BJ (cell line): Measurements from ENCODE around the gene UBE2Z. TPM values are rescaled to one million over a fixed set of nuclear protein-coding genes. Genes with fewer than 3 reads are reported as not detected.
"Not testable (repeated sequence)": the region's sequence is repeated elsewhere in the genome, so short reads cannot be mapped to it uniquely, and the experiment has no call there.

Source experiments
- CTCF ChIA-PET: fragments of 350-600 bp; formaldehyde crosslinking; extraction: SDS; loops from one replicate; lab custom pipeline; 2021; ENCODE audit warnings: antibody characterized with exemption, inconsistent platforms; lab: Yijun Ruan, JAX
- POLR2A ChIA-PET: fragments of 300-600 bp; sonication (Branson Sonifier 250); formaldehyde crosslinking; extraction: SDS; loops from one replicate; lab custom pipeline; 2021; ENCODE audit warnings: antibody characterized with exemption; lab: Charles Lee
- DNase-seq: peaks from one replicate; pipeline ENCODE4 v3.0.0-alpha.2; 2011; ENCODE audit warnings: low read depth
- H3K27me3 ChIP-seq: 2 replicates; pipeline ENCODE4 v1.6.0; 2011; ENCODE audit warnings: low read length; ENCODE audit not compliant: control insufficient read depth, insufficient read depth
- H3K36me3 ChIP-seq: 2 replicates; pipeline ENCODE4 v1.5.1; 2011; ENCODE audit warnings: low read length; ENCODE audit not compliant: control insufficient read depth, insufficient read depth
- H3K4me3 ChIP-seq: 2 replicates; pipeline ENCODE4 v1.5.1; 2011; ENCODE audit warnings: low read depth, mild to moderate bottlenecking, control low read depth, low read length
- polyA plus RNA-seq: library from polyadenylated mRNA; depleted of rRNA; stranded (reverse); fragments of >200 nt; gene quantifications from 2 replicates; pipeline ENCODE4 v1.2.3, GENCODE V29; 2011
- TF ChIP-seq, protein P1 (sequence below): IDR thresholded peaks from 2 replicates; pipeline ENCODE4 v1.5.1; 2011; ENCODE audit warnings: low read depth, mild to moderate bottlenecking, control low read depth, inconsistent platforms, low read length, moderate library complexity; ENCODE audit not compliant: insufficient read depth

The UBE2Z gene
- polyA plus RNA-seq, 1 experiment = 166 TPM

GRCh38 chr17:48929812-48930165 is 21.6 kb downstream of the UBE2Z start:
- ChIA-PET POLR2A (no interaction called here), CTCF (interaction anchor here (0.7 to 1.4 kb wide), 4 partner anchors 13 to 103 kb away, joined by 3 to 7 read pairs (median 4); no protein-coding TSS in a partner anchor)
- TF ChIP-seq, protein P1, sequence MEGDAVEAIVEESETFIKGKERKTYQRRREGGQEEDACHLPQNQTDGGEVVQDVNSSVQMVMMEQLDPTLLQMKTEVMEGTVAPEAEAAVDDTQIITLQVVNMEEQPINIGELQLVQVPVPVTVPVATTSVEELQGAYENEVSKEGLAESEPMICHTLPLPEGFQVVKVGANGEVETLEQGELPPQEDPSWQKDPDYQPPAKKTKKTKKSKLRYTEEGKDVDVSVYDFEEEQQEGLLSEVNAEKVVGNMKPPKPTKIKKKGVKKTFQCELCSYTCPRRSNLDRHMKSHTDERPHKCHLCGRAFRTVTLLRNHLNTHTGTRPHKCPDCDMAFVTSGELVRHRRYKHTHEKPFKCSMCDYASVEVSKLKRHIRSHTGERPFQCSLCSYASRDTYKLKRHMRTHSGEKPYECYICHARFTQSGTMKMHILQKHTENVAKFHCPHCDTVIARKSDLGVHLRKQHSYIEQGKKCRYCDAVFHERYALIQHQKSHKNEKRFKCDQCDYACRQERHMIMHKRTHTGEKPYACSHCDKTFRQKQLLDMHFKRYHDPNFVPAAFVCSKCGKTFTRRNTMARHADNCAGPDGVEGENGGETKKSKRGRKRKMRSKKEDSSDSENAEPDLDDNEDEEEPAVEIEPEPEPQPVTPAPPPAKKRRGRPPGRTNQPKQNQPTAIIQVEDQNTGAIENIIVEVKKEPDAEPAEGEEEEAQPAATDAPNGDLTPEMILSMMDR = no peak
- Histone ChIP-seq H3K4me3 (no peak overlapping the region), H3K36me3 (peaks cover 38% of the 10 kb centered on the region), H3K27me3 (no peaks in the 10 kb centered on the region)
- DNase-seq = no peak

GRCh38 chr17:48930435-48930873 is 22.2 kb downstream of the UBE2Z start:
- ChIA-PET CTCF (interaction anchor here (0.6 to 1.4 kb wide), 5 partner anchors 13 to 102 kb away, joined by 3 to 7 read pairs (median 3); no protein-coding TSS in a partner anchor), POLR2A (no interaction called here)
- no peaks in the 10 kb centered on the region for H3K27me3 ChIP-seq
- TF ChIP-seq, protein P1 = no peak
- H3K36me3 ChIP-seq = peaks cover 38% of the 10 kb centered on the region
- H3K4me3 ChIP-seq = no peak overlapping the region
- DNase-seq = no peak

DNA sequence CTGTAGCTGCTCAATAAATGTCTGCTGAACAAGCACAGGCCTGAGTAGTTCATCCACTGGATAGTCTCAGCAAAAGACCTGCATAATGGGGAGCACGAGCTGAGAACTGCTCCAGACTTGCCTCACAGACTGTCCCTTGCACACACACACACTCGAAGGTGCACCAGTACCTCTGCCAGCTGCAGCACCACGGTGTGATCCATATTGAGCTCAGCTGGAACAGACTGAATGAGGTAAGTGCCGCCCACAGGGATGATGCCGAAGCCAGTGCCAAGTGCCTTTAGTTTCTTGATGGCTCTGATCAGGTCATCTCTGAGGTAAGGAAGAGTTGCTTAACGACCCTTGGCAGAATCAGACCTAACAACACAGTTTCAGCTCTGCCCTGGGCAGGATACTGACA is 24.8 kb downstream of the UBE2Z start:
- ChIA-PET POLR2A (no interaction called here), CTCF (interaction anchor here (1.1 to 1.3 kb wide), 2 partner anchors 16 to 99 kb away, joined by 3 to 5 read pairs; no protein-coding TSS in a partner anchor)
- H3K27me3 ChIP-seq = no peaks in the 10 kb centered on the region
- peaks cover 30% of the 10 kb centered on the region for H3K36me3 ChIP-seq
- no peak for DNase-seq
- no peak overlapping the region for H3K4me3 ChIP-seq
- TF ChIP-seq, protein P1 = no peak

DNA sequence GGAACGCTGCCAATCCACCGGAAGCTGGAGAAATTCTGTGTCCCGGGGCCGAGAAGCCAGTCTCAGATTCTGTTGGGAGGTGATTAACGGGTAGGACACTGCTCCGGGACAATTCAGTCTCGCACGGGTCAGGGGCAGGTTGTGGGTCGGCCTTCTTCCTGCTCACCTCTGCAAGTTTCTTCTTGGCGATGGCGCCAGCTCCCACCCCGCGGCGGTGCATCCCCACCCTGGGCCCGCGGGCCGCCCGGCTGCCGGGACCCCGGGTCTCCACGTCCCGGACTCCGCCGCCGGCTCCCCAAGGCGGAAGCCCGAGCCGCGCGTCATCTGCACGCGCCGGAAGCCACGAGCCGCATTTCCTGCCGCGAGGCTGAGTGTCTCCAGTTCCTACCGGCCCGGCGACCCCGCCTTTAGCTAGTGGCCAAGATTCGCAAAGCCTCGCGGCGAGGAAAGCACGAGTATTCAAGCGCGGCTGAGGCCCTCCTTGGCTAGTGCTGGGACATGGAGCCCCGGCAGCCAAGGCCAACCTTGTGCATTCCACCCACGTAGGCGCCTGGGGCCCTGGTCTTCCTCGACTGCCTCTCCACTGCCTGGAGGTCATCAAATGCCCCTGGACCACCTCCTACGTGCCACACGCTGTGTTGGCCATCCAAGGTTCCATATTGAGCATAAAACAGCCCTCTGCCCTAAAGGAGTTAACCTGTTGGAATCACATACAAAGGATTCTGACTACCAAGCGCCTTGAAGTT is 36.5 kb downstream of the UBE2Z start, which contains the start of gene SNF8:
TSS of gene SNF8 (minus strand) at position 328 of the 746 bp plus-strand sequence. CDS start at position 220, 108 bp downstream.
- H3K36me3 ChIP-seq = peaks cover 4% of the 10 kb centered on the region
- H3K27me3 ChIP-seq = no peaks in the 10 kb centered on the region
- ChIA-PET CTCF (interaction anchor here (0.6 to 4.5 kb wide), 6 partner anchors 10 to 91 kb away, joined by 3 to 27 read pairs (median 3); no protein-coding TSS in a partner anchor), POLR2A (interaction anchor here (0.6 to 0.7 kb wide), 2 partner anchors 103 to 713 kb away, joined by 3 to 5 read pairs; no protein-coding TSS in a partner anchor)
- H3K4me3 ChIP-seq = peak within 1 kb of the TSS; percentile 62
- TF ChIP-seq, protein P1 = no peak
- DNase-seq = peak; percentile 39

- ChIA-PET CTCF (interaction anchor here (0.6 to 4.5 kb wide), 4 partner anchors 16 to 91 kb away, joined by 3 to 27 read pairs (median 3); no protein-coding TSS in a partner anchor), POLR2A (interaction anchor here (0.7 kb wide), 1 partner anchor 714 kb away, joined by 3 read pairs; no protein-coding TSS in a partner anchor)
- peak overlapping the region; percentile 62 for H3K4me3 ChIP-seq
- H3K27me3 ChIP-seq, DNase-seq, H3K36me3 ChIP-seq: not testable (repeated sequence)
Observed at GRCh38 chr17:48945261-48945651, 37.0 kb downstream of the UBE2Z start.
